Inflammatory macrophage (primary cell): ENCODE data around the gene RSPH1.

Experiments used
- DNase-seq, 2 donors: peaks; one replicate each; pipeline ENCODE4 v3.0.0-alpha.2; 2020 to 2022

The RSPH1 gene

GRCh38 chr21:42423685-42424084 is 72.3 kb downstream of the RSPH1 start:
- no peak for DNase-seq

GRCh38 chr21:42423197-42423675 is 72.8 kb downstream of the RSPH1 start:
- DNase-seq: no peak
